IPS-18c (cell line): ENCODE measurements around the gene CPT1B.

Experiments
- H3K4me3 ChIP-seq: 2 replicates; pipeline ENCODE4 v1.7.0; 2013; ENCODE audit warnings: low read depth, mild to moderate bottlenecking, low read length, moderate library complexity; ENCODE audit not compliant: insufficient read depth
- H3K9me3 ChIP-seq: one replicate; pipeline ENCODE4 v1.6.1; 2013; ENCODE audit warnings: mild to moderate bottlenecking, low read length, moderate library complexity; ENCODE audit not compliant: control insufficient read depth, insufficient read depth

The CPT1B gene

DNA sequence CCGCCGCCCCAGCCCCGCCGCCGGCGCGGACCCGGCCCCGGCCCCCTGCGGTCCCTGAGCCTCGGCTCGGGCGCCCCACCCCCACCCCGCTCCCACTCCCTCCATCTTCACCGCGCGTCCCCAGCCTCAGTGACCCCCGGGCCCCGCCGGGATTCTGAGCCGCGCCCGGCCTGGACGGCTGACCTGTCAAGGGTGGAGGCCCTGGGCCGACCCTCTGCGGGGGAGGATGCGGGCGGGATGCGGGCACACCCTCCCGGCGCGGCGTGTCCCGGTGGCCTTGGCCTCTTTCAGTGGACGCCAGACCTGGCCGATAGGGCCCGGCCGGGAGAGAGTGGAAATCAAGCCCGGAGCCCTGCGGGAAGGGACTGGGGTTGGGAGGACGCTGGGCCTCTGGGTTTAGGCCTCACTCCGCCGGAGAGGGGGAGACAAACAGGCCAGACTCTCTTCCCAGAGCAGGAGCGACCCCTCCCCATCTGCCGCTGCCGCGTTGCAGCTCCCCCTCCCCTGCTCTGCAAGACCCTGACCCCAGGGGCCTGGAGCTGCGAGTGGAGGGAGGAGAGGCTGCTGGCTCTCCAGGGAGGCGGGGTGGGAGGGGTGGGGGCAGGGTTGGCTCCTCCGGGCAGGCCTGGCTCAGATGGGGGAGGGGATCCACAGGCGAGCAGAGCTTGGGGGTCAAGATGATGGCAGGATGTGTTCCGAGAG, 22.9 kb upstream of the CPT1B start:
- peak overlapping the region; percentile 38; the same call in 1 of the 2 replicates for H3K4me3 ChIP-seq
- no peaks in the 10 kb centered on the region for H3K9me3 ChIP-seq

DNA sequence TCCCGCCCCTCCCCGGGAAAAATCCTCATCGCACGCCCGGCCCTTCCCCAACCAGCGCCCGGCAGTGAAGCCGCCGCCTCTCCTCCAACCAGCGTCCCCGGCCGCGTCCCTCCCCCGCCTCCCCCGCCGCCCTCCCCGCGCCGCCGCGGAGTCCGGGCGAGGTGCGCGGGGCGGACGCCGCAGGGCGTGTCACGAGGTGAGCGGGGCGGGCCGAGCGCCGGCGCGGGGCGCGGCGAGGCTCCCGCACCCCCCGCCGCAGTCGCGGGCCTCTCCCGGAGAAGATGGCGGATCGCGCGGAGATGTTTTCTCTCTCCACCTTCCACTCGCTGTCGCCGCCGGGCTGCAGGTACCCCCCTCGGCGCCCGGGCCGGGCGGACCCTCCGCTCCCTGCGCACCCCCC, 22.3 kb upstream of the CPT1B start, which contains the start of gene MAPK8IP2:
Gene MAPK8IP2 (plus strand): TSS at position 256 of the 400 bp plus-strand sequence. CDS start 26 bp downstream, at position 282.
- peak within 1 kb of the TSS; percentile 41 for H3K4me3 ChIP-seq
- no peaks in the 10 kb centered on the region for H3K9me3 ChIP-seq

DNA sequence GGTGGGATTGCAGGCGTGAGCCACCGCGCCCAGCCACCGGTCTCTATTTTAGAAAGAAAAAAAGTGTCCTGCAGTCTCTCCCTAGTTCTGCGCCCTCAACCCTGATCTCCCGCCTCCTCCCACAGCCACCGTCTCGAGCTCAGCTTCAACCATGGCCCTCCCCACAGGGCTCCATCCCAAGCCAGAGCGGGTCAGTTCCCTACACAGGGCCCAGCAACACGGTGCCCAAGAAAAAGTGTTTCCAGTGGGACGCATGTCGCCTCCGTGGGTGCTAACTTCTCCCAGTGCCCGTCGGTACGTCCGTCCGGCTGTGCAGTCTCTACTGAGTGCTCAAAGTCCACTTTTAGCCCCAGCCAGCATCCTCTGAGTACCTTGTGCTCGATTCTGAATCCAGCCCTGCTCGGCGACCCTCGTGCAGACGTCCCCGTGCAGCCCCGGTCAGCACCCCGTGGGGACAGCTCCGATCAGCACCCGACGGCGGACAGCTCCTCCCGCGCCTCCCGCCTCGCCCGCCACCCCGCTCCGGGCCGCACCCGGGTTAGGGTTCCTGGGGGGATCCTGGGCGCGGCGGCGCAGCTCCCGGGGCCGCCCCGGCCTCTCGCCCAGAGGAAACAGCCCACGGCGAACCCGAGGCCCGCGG, 21.7 kb upstream of the CPT1B start:
- Histone ChIP-seq H3K9me3 (no peaks in the 10 kb centered on the region), H3K4me3 (no peak overlapping the region)

DNA sequence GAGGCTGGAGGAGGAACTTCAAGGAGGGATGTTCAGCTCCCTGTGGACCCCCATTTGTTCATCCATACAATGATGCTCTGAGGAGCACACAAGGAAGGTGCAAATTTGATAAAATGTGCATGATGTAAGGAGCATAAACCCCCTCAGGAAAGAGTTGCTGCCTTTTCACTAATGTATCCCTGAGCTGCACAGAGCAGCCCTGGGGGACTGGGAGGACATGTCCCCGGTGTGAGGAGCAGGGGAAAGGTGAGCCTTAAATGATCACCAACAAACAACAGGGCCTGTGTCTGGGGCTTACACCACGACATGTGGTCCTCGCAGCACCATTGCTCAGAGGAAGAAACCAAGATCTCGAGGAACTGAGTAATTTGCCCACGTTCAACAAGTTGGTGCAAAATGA, 18.9 kb upstream of the CPT1B start:
- H3K4me3 ChIP-seq: no peak overlapping the region
- no peaks in the 10 kb centered on the region for H3K9me3 ChIP-seq

DNA sequence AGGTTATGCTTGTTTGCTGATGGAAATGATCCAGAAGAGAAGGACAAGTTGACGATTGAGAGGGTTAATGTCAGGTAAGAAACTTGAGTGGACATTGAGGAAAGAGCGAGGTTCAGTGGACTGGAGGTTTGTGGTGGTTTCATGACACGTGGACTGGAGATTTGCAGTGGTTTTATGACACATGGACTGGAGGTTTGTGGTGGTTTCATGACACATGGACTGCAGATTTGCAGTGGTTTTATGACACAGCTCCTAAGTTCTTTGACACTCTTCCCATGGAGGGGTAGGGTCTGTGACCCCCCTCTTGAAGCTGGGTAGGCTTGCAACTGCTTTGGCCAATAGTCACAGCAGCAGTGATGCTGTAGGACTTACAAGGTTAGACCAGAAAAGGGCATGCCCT, 17.0 kb upstream of the CPT1B start:
- Histone ChIP-seq H3K9me3 (no peaks in the 10 kb centered on the region), H3K4me3 (no peak overlapping the region)

DNA sequence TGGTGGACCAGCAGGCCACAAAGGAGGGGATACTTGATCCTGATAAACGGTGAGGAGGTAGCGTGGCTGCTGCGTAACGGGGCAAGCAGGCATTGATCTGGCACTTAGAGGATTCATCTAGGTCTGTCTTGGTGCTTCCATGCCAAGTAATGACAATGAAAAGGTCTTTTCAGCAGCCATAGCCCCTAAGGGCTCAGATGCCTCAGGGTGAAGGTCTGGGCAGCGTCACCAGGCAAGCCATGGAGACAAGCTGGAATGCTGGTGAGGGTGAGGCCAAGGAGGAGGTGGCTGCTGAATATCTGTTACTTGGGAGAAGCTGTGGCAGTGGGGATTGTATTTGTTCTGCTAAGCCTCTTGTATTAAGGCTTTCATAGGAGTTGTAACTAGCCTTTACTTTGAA, 9.2 kb upstream of the CPT1B start:
- Histone ChIP-seq H3K4me3 (no peak overlapping the region), H3K9me3 (no peaks in the 10 kb centered on the region)

DNA sequence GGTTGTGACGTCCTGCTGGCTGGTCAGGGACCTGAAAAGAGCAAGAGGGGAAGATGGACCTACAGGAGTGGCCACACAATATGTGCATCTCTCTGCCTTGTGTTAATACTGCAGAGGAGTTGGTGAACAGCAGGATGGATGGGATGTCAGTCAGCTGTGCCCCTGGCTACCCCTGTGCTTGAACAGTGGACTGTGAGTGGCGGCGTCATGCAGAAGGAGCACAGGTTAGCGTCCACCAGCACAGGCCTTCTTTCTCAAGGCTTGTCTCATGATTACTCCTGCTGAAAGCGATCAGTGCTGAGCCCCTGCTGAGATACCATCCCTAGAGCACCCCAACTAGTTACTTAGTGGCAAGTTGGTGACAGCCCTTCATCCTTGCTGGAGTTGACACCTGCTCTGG, 8.2 kb upstream of the CPT1B start:
- no peak overlapping the region for H3K4me3 ChIP-seq
- no peaks in the 10 kb centered on the region for H3K9me3 ChIP-seq

DNA sequence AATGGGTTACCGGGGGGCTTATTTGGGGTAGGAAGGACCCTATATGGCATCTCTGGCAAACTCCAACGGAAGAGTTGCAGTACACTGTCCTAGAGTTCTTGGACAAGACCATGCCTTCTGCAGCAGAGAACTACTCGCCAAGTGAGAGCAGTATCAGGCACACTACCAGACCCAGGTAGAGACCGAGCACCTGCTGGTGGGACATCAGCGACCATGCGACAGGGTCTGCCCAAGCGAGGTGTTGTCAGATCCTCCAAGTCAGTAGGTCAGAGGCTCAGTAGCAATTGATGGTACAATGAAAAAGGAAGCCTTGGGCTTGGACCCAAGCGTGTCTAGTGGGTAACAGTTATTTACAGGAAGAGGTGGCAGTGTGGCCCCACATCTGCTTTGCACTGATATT, 7.6 kb upstream of the CPT1B start:
- no peaks in the 10 kb centered on the region for H3K9me3 ChIP-seq
- no peak overlapping the region for H3K4me3 ChIP-seq

DNA sequence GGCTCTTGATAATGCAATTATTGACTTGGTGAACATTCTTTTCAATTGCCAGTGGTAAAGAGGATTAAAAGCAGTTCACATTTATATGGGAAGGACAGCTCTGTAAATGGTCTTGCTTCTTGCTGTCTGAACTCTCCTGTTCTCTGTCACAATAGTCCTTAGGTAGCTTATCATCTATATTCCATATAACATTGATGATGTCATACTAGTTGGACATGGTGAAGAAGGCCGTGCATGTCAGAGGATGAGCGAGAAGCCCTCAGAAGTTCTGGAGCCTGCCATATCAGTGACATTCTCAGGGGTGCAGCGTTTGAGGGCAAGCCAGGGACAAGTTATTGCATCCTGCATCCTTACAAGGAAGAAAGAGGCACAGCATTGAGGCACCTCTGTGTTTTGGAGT, 7.0 kb upstream of the CPT1B start:
- Histone ChIP-seq H3K9me3 (no peaks in the 10 kb centered on the region), H3K4me3 (no peak overlapping the region)

DNA sequence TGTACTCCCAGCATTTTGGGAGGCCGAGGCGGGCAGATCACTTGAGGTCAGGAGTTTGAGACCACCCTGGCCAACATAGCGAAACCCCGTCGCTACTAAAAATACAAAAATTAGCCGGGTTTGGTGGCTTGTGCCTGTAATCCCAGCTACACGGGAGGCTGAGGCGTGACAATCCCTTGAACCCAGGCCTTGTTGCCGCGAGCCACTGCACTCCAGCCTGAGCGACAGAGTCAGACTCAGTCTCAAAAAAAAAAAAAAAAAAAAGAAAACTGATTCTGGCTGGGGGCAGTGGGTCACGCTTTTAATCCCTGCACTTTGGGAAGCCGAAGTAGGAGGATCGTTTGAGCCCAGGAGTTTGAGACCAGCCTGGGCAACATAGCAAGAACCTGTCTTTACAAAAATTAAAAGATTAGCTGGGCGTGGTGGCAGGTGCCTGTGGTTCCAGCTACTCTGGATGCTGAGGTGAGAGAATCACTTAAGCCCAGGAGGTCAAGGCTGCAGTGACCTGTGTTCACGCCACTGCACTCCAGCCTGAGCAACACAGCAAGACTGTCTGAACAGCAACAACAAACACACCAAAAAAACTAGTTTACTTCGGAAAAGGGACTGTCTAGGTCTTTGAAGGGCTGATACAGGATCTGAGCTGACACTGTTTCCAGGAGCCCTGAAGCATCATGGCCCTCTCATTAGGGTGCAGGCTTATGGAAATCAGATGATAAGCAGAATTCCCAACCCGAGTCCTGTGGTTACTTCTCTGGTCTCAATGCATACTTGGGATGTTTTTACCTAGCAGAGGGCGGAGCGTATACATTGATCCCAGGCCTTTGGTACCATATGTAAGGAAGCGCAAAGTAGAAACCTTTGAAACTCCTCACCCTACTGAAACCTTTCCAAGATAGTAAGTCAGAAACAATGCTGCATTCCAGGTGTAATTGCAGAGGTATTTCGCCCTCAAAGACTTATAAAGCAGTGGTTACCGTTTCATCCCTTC, 6.2 kb upstream of the CPT1B start:
- no peak overlapping the region for H3K4me3 ChIP-seq
- no peaks in the 10 kb centered on the region for H3K9me3 ChIP-seq

DNA sequence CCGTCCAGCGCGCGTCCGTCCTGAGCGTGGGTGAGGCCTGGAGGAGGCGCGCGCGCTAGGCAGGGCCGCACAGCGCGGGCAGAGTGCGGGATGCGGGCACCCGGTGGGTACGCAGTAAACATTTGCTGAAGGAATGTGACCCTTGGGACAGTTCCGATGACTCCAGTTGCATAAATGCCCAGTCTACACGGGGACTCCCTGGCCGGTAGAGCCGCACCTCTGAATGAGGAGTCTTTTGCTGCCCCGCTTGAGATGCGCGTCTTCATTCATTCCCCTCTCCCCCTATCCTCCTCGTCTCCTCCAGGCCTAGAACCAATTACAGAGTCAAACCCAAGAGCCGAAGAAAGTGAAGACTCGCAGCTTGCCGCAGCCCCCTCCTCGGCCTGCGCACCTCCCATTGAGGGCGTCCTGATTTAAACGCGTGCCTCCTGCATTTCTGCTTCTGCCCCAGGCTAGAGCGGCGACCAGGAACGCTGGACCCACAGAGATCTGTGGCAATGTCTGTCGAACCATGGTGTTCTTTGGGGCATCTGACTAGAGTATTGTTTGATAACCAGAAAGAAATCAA, 5.2 kb upstream of the CPT1B start:
- Histone ChIP-seq H3K4me3 (peak overlapping the region; percentile 98), H3K9me3 (no peaks in the 10 kb centered on the region)

DNA sequence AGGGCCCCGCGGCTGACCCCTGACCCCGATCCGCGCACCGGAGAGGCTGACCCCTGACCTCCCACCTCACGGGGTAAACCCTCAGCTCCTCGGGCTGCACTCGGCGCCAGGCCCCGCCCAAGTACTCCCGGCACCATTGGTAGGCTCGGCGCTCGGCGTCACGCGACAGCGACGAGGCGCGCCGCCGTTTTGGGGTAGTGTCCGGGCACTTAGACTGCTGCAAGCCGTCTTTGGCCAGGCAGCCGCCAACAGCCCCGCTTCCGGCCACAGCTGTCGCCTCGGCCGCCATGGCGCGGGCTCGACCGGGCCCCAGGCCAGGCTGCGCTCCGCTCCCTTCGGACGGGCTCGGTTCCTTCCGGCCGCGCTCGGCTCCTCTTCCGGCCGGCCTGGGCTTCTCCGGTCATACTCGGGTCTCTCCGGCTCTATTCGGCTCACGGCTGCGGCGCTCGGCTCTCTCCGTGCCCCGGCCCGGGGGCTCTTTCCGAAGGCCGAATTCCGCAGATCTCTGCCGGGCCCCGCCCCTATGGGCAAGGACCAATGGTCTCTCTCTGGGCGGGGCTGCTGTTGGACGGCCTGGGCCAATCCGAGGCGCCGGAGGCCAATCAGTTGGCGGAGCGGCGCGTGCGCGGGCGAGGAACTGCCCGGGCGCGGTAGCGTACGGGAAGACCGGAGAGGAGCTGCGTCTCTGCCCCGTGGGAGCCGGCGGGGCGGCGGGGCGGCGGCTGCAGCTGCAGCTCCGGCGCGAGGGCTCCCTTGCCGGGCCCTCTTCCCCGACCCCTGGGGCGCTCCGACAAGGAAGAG, 4.5 kb upstream of the CPT1B start, which contains the start of gene CHKB:
Gene CHKB (minus strand): TSS at position 357 of the 801 bp plus-strand sequence. CDS start 68 bp downstream, at position 289.
- Histone ChIP-seq H3K9me3 (no peaks in the 10 kb centered on the region), H3K4me3 (peak within 1 kb of the TSS; percentile 98)

DNA sequence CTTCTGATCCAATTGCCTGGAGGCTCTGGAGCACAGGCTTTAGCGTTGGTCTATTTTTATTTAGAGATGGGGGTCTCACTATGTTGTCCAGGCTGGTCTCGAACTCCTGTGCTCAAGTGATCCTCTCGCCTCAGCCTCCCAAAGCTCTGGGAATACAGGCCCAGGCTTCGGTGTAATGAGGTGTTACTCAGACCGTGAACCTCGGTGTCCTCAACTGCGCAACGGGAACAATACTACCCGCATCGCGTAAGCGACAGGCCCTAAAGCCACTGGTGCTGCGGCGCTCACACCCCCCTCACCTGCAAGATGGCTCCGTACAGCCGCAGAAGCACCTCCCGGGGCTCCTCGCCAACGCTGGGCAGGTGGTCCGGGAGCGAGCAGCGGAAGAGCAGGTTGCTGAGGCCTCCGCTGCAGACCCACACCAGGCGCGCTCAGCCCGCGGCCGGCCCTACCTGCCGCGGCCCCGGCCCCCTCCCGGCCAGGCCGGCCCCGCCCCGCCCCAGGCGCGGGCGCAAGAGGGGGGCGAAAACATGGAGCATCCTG, 3.8 kb upstream of the CPT1B start:
- H3K9me3 ChIP-seq: no peaks in the 10 kb centered on the region

DNA sequence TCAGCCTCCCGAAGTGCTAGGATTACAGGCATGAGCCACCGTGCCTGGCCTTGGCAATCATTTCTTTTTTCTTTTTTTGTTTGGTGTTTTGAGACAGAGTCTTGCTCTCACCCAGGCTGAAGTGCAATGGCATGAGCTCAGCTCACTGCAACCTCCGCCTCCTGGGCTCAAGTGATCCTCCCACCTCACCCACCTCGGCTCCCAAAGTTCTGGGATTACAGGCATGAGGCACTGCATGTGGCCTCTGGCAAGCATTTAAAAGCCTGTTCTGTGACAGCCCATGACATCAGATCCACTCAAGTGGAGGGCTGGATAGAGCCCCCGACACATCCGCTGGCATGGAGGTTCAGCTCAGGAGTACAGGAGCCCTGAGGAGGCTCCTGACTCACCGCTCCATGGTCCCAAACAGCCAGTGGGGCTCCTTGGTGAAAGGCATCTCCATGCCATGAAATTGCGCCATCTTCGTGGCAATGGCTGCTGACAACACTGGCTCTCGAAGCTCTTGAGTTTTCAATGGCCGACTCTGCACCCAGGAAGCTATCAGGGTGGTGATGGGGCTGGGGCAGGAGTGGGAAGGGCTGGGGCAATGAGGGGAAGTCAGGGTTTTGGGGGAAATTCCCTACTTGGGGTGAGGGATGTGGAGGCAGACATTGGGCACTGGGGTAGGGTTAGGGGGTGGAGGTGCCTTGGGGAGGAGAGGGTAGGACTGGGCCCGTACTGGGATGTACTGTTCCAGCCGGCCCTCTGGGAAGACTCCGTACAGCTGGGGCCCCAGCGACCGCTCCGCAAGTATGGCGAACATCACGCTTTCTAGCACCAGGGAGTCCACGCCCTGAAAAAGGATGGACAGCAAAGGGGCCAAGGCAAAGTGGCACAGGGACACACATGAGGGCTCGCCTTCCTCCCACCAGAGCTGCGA, 3.1 kb upstream of the CPT1B start:
- no peaks in the 10 kb centered on the region for H3K9me3 ChIP-seq
- peak overlapping the region; percentile 74 for H3K4me3 ChIP-seq

More for the DNA sequence above, 3.8 kb upstream of the CPT1B start:
- H3K4me3 ChIP-seq: peak overlapping the region; percentile 74

DNA sequence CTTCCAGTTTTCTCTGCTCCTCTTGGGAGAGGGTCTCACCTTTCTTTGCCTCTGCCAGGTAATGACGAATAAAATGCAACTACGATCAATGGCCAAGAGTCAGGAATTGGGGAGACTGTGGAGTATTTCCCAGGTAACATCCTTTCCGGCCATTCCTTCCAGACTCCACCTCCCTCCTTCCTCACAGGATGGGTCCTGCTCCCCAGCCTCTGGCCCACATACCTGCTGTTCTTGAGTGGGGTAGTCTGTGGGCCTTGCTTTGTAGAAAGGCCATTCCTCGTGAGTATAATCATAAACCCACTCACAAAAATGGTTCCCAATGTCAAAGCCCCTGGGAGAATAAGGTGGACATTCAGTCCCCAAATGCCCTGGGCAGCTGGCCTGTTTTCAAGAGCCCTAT, 1.5 kb upstream of the CPT1B start:
- H3K4me3 ChIP-seq: no peak overlapping the region

More for the DNA sequence above, 1.5 kb upstream of the CPT1B start:
- no peaks in the 10 kb centered on the region for H3K9me3 ChIP-seq
